Hematopoietic multipotent progenitor cell treated with erythropoietin and hydrocortisone succinate and interleukin-3 and kit ligand, for 8 days (in vitro differentiated cells): Measurements from ENCODE around the gene UBE2N.

Experiments used
- DNase-seq: peaks from one replicate; pipeline ENCODE4 v3.0.0-alpha.2; 2015

UBE2N gene, protein sequence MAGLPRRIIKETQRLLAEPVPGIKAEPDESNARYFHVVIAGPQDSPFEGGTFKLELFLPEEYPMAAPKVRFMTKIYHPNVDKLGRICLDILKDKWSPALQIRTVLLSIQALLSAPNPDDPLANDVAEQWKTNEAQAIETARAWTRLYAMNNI

DNA sequence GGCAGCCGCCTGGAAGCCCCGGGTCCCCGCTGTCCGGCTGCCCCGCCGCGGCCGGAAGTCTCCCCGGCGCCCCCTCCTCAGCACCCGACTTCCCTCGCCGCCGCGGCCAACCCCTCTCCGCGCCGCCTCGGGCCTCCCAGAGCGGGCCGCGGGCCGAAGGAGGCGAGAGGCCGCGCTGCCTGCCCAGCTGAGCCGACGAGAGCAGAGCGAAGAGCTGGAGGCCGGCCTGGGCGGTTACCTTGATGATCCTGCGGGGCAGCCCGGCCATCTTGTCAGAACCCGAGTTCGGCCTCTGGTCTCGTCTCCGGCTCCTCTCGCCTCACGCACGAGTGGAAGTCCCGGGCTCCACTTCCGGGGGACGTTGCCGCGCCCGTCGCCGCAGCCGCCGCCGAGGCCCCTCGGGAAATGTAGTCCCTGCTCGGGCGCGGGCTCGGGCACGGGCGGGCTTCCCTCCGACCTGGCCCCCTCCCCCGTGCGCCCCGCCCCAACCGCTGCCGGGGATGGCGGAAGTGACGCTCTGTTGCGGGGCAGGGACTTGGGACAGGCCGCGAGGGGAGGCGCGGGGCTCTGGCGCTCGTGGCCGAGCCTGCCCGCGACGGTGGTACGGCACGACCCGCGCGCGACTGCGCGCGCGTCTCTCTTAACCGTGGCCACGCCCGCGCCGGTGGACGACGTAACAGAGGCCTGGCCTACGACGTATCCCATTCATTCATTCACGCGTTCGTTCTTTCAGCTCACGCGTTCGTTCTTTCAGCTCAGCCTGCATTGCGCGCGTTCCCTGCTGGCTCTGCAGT lies at the start of gene UBE2N:
Gene UBE2N, minus strand, starts transcription at position 331 of the 794 bp plus-strand sequence. Its CDS starts 63 bp downstream, at position 268.
- peak; percentile 94 for DNase-seq

DNA sequence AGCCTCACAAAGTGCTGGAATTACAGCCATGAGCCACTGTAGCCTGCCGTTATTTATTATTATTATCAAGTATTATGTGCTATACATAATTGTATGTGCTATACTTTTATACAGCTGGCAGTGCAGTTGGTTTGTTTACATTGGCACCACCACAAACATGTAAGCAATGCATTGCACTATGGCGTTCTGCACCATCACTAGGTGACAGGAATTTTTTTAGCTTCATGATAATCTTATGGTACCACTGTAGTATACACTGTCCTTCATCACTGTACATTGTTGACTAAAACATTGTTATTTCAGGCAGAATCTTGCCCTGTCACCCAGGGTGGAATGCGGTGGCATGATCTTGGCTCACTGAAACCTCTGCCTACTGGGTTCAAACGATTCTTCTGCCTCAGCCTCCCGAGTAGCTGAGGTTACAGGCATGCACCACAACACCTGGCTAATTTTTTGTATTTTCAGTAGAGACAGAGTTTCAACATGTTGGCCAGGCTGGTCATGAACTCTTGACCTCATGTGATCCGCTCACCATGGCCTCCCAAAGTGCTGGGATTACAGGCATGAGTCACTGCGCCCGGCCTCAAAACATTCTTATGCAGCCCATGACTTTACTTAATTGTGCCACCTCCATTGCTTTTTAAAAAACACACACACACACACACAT lies 42.7 kb upstream of the UBE2N start:
- DNase-seq: no peak

DNA sequence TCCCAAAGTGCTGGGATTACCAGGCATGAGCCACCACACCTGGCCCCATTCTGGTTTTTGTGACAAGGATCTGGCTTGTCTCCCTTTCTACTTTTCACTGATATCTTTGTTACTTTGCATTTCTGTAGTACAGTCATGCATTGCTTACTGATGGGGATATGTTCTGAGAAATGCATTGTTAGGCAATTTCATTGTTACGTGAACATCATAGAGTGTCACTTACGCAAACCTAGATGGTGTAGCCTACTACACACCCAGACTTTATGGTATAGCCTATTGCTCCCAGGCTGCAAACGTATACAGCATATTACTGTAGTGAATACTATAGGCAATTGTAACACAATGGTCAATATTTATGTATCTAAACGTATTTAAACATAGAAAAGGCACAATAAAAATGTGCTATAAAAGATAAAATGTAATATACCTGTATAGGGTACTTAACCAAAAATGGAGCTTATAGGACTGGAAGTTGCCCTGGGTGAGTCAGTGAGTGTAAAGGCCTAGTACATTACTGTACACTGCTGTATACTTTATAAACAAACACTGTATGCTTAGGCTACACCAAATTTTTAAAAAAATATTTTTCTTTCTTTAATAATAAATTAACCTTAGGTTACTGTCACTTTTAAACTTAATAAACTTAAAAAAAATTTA lies 41.5 kb upstream of the UBE2N start:
- no peak for DNase-seq

DNA sequence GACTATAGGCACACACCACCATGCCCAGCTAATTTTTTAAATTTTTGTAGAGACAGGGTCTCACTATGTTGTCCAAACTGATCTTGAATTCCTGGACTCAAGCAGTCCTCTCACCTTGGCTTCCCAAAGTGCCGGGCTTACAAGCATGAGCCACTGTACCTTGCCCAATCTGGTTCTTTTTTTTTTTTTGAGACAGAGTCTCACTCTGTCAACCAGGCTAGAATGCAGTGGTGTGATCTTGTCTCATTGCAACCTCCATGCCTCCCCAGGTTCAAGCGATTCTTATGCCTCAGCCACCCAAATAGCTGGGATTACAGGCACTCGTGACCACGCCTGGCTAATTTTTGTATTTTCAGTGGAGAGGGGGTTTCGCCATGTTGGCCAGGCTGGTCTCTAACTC lies 41.0 kb upstream of the UBE2N start:
- DNase-seq: no peak

DNA sequence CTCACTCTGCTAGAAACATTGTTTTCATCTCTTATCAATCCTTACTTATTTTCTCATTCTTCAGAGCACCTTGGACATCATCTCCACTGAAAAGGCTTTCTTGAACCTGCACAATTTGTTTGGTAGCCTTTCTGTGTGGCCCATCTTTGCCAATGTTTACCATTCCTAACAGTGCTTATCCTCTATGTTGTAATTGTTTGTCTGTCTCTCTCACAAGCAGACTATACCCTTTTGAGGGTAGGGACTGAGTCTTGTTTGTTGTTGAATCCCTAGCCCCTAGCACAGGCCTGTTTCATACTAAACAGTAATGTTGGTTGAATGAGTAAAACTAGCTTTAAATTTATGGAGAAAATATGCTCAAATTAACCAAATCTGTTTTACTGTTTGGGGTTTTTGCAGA lies 34.8 kb upstream of the UBE2N start:
- no peak for DNase-seq

DNA sequence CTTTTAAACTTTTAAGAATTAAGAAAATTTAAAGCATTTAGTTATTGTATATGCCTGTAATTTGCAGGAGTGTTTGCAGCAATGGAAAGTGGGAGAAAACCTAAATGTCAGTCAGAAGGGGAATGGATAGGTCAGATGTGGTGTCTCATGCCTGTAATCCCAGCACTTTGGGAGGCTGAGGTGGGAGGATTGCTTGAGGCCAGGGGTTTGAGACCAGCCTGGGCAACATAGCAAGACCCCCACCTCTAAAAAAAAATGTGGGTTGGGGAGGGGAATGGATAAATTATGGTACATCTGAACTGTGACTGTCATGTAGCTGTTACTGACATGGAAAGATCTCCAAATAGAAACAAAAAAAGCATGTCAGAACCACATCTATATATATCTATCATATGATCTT lies 27.6 kb upstream of the UBE2N start:
- DNase-seq: no peak

DNA sequence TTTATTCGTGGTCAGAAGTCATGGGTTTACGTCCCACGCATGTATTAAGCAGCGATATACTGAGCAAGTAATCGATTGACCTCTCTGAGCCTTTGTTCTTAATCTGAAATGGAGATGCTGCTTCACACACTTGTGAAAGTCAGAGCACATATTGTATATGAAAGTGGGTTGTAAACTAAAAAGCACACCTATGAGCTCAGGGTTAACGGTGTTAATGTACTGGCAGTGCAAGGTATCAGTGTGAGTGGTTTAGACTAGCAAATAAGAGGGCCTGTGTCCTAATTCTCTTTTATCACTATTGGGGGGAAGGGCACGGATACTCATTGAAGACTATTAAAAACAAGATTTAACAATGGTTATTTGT lies 26.2 kb upstream of the UBE2N start:
- DNase-seq: no peak

DNA sequence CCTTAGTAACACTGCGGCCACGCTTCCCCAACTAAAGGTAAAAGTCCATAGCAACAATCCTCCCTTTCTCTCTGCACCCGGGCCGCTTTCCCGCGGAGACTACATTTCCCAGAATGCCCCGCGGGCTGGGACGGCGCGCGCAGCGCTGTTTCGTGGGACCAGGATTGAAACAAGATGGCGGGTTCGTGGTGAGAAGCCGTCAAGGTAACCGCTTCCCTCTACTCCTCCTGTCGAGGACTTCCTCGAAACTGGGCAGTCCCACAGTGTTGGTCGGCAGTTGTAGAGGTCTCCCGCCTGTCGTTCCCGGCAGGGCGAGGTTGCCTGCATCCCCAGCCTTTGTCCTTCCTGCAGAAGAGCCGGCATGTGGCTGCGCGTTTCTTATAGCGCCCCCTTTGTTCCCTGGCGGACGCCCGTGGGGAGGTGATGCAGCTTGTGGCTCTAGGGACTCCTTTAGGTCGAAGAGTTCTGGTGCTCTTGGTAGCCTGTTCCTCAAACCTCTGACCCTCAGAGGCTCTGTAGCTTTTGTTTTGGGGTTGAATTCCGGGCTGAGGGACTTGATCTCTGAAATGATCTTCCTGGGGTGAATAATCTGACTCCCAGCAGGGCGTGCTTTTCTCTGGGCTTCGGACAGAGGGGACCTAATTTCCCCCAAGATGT lies 25.7 kb upstream of the UBE2N start, which contains the start of gene MRPL42:
Gene MRPL42, plus strand, starts transcription at position 164 of the 657 bp plus-strand sequence. CDS start 1,772 bp downstream, outside the sequence.
- peak; percentile 93 for DNase-seq

DNA sequence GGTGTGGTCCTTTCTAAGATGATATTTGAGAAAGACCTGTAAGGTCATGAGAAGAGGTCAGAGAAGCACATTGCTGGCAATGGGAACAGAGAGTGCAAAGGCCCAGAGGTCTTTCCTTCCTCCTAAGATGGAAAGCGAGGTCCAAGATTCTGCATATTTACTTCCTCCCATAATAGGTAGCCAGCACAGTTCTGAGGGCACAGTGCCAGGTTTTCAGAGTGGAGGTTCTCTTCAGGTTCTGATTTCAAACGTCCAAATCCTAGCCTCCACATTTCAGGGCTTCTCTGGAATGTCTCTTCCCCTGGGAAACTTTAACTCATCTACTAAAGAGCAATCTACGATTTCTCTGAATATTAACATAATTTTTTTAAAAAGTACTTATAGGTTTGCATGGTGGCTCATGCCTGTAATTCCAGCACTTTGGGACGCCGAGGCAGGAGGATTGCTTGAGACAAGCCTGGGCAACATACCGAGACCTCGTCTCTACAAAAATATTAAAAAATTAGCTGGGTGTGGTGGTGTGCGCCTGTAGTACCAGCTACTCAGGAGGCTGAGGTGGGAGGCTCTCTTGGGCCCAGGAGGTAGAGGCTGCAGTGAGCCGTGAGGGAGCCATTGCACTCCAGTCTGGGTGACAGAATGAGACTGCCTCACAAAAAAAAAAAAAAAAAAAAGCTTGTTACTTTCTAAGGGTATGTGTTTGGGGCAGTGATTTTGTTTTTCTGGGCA lies 25.0 kb upstream of the UBE2N start:
- no peak for DNase-seq

DNA sequence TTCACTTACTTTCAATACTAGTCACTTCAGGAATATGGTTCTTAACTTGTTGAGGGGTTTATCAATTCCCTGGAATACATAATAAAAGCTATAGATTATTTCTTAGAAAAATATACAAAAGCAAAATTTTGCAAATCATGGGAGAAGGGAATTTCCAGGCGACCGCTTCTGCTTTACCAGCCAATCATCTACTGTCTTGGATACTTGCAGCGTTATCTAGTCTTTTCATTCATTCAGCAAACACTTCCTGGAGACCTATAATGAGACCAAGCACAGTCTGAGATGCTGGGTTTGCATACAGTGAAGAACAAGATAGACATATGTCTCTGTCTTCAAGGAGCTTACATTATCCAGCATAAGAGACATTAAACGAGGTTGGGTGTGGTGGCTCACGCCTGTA lies 24.1 kb upstream of the UBE2N start:
- DNase-seq: no peak

DNA sequence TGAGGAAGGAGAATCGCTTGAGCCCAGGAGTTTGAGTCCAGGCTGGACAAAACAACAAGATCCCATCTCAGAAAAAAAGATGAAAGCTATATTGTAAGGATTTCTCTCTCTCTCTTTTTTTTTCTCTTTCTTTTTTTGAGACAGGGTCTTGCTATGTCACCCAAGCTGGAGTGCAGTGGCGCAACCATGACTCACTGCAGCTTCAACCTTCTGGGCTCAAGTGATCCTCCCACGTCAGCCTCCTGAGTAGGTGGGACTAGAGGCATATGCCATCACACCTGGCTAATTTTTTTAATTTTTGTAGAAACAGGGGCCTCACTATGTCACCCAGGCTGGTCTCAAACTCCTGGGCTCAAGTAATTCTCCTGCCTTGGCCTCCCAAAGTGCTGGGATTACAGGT lies 19.8 kb upstream of the UBE2N start:
- no peak for DNase-seq

DNA sequence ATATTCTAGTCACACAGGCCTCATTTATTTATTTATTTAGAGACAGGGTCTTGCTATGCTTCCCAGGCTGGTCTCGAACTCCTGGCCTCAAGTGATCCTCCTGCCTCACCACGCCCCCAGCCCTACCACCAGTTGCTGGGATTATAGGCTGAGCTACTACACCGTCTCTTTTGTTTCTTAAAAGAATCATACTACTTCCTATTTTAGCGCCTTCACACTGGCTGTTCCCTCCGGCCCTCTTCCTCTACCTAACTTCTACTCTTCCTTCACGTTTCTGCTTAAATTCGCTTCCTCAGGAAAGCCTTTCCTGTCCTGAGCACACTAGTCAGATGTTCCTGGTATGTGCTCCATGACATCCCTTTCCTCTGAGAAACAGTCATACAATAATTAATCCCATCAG lies 19.2 kb upstream of the UBE2N start:
- no peak for DNase-seq

DNA sequence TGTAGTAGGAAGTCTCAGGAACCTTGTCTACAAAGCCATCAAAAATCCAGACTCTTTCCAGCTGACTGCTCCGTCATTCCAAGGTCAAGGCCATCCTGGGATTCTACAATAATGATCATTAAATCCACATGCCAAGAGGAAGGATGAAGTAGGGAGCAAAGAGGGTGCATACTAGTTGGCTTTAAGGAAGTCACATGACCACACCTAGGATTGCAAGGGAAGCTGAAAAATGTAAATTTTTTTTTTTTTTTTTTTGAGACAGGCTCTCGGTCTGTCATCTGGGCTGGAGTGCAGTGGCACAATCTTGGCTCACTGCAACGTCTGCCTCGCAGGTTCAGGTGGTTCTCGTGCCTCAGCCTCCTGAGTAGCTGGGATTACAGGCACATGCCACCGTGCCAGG lies 18.3 kb upstream of the UBE2N start:
- DNase-seq: no peak

DNA sequence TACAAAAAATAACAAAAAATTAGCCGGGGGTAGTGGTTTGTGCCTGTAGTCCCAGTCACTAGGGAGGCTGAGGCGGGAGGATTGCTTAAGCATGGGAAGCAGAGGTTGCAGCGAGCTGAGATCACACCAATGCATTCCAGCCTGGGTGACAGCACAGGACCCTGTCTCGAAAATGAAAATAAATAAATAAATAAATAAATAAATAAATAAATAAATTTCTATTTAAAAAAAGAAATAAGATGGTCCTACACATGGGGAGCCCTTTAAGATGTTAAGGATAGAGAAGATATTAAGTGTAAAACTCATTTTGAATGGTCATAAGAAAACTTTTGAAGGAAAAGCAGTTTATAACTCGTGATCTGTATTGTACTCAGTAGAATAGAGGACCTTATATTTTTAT lies 17.4 kb upstream of the UBE2N start:
- DNase-seq: no peak

DNA sequence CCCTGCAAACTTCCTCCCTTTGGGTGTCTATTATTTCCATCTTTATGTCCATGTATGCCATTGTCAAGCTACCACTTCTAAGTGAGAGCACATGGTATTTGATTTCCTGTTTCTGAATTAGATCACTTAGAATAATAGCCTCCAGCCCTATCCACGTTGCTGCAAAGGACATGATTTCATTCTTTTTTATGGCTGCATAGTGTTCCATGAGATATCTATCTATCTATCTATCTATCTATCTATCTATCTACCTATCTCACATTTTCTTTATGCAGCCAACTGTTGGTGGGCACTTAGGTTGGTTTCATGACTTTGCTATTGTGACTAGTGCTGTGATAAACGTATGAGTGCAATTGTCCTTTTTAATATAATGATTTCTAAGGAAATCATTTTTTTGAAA lies 14.3 kb upstream of the UBE2N start:
- DNase-seq: no peak

DNA sequence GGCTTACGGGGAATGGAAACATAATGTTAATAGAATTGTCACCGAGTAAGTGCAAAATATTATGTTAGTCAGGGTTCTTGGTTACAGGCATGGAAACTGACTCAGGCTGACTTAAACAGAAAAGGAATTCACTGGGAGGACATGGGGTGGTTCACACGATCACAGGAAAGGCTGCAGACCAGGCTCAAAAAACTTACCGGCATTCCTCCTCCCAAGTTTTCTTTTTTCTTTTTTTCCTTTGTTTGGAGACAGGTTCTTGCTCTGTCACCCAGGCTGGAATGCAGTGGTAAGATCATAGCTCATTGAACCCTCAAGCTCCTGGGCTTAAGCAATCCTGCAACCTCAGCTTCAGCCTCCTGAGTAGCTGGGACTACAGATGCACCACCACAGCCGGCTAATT lies 11.9 kb upstream of the UBE2N start:
- no peak for DNase-seq

DNA sequence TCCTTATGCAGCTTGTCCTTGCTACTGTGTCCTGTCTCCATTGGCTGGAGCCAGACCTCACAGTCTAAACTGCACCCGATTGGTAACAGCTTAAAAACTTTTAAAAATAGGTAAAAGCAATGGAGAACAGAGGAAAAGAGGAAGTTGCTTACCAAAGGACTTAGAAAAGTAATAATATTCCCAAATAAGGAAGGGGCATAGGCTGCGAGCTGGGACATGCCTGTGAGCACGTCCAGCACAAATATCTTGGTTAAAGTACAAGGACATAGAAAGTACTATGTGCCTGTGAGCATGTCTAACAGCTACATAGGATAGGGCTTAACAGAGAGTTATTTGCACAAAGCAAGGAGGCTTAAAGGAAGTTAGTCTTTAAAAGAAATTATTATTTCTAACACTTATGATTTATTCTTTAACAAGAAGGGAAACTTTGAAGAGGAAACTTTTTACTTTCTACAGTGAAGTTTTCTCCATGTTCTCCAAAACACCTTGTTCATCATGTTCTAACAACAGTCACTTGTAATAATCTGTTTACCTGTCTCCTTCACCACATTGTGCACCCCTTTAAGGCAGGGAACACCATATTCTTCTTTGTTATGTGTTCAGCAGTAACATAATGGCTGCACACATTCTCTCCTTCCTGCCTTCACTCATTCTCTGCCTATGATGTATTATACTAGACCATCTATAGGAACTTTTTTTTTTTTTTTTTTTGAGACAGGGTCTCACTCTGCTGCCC lies 9.8 kb upstream of the UBE2N start:
- no peak for DNase-seq

DNA sequence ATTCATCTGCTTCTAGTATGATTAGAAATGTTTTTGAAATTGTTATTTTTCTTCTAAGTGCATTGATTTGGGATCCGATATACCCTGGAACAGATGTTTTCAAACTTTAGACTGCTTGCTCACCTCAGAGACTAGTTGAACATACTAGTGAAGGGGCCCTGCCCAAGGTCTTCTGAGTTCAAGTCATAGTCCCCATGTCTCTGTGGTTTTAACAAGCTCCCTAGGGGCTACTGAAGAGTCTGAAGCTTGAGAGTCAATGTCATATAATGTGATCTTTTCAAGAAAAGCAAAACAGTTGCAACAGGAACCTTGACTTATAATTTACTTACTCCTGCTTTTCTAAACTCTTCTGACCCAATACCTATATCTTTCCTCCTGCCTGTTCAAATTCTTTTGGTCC lies 7.5 kb upstream of the UBE2N start:
- no peak for DNase-seq

DNA sequence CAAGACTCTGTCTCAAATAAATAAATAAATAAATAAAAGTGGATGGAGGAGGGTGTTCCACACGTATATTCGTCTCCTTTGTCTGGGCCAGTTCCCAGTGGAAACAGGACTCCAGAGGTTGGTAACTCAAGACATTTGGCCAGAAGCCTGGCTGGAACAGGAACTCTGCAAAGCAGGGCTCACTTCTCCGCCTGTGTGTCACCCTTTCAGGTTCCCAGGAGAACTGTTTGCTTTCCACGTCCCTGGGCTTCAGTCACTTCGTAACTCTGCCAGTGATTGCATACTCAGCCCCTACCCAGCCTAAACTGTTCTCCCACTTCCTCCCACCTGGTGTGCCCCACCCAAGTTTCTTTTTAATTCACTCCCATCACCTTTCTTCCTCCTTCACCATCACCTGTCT lies 7.0 kb upstream of the UBE2N start:
- DNase-seq: no peak

DNA sequence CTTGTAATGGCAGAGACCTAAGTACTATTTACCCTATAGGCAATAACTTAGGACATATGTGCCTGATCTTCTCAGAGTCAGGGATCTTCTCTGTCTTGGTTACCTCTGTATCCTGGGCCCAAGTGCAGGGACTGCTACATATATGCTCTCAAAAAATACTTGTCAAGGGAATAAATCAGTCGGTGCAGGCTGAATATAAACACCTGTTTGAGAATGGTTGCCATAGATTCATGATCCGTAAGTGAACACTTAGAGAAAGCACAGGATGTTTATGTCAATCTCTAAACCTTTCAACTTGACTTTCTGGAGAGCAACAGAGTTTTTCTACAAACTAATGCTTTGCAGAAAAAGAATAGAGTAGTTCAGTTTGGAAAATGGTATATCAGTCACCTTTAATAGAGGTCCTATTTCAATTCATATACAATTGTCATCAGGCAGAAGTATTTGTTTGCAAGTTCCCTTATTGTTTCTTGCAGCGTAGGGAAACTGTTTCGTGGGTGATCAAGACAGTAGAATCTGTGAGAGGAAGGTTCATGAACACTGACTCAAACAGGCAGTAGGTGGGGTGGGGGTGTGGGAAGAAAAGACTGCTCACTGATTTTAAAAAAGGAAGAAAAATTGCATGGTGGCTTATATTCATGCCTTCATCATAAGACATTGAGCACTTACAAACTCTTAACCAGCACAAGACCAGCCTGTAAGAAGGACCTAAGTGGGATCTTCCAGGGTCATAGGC lies 6.0 kb upstream of the UBE2N start:
- no peak for DNase-seq

DNA sequence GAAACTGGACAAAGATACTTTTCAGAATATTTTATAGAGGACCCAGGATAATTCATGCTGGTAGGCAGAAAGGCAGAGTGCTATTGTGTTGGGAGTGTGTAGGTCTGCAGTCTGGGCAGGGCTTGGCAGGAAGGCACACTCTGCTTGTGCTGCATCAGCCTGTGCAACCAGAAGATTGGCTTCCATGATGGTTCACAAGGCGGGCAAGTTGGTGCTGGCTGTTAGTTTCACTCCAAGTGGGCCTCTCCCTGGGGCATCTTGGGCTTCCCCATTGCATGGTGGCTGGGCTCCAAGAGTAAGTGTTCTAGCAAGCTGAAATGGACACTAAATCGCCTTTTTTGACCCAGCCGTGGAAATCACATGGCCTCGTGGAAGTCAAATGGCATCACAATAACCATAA lies 1.8 kb upstream of the UBE2N start:
- DNase-seq: peak; percentile 17
